HG03060 (cell line): ENCODE results near the gene ADAM33.

ENCODE experiments used
- ATAC-seq: cut with Tn5 transposase; IDR thresholded peaks from one replicate; pipeline ENCODE4 v1.9.1; 2021; ENCODE audit warnings: low read depth, moderate number of reproducible peaks; ENCODE audit not compliant: unreplicated experiment

Gene ADAM33

GRCh38 chr20:3707508-3707899 is 25.7 kb upstream of the ADAM33 start:
- no peak for ATAC-seq

DNA sequence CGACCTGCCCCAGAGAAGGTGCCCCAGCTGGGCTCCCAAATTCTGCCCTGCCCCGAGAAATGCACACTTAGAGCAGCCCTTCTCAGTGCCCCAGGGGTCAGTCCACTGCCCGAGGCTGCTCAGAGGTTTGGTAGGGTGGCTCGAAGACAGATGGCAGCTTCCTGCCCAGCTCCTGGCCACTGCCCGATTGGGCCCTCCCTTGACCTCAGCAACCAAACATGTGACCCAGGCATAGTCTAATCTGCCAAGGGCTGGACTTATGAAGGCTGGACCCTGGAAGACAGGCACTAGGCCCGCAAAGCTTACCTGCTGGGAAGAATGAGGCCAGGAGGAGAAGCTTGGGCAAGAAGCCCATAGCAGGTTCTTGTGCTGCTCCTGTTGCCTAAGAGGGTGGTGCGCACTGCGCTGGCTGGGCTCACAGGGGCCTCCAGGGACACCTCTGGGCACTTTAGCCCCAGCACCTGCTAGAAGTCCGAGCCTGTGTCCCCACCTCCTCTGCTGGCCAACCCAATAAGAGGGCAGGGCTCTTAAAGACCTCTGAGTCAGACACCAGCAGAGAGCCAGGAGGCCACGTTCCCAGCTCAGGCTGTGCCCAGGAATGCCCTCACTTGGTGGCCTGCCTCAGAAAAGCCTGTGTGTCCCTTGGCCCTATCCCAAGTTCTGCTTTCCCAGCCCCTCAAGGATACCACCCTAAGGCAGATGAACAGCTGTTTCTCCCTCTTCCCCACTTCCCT is 25.1 kb upstream of the ADAM33 start:
- ATAC-seq, result no peak

DNA sequence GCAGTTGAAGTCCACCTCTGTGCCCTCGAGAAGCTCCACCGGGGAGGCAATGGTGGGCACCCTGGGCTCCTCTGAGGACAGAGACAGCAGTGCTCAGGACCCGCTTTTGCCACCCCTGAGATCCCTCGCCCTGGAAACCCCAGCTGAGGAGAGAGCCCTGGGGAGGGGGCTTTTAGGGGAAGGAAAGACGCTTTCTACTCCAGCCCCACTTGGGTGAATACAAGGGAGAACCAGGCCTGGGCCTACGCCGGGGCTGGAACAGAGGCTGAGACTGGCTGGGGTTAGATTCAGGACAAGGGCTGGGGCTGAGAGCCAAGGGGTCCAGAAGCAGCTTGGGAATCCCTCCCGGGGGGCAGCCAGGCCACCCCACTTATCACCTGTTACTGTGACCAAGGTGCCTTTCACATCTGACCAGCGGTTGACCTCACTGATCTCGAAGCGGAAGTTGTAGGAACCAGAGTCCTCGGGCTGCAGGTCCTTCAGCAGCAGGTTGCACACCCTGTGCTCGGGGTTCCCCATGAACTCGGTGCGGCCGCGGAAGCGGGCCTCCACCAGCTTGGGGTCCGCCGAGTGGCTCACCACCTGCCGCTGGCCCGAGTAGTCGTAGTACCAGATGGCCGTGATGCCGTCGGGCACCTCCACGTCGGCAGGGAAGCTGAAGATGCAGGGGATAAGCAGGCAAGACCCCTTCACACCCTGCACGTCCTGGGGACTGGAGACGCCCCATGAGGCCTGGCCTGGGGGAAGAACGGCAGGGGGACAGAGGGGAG is 24.3 kb upstream of the ADAM33 start:
- ATAC-seq, result no peak

DNA sequence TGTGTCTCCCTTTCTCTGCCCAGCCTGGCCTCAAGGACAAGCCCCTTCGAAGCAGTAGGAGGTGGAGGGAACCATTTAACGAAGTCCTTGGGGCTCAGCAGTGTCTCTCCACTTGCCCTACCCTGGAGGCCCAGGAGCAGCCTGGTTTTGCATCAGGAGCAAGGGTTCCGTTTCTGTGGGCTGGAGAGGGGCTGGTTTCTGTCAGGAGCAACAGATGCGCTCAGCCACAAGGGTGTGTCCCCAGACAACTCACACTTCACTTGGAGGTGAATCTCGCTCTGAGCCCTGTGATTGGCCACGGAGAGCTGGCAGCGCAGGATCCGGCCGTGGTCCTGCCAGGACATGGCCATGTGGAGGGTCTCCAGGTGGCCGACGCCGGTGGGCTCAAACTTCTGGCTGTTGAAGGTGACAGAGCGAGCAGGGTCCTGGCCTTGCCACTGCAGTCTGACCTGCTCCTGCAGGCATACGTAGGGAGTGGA is 23.7 kb upstream of the ADAM33 start:
- no peak for ATAC-seq

DNA sequence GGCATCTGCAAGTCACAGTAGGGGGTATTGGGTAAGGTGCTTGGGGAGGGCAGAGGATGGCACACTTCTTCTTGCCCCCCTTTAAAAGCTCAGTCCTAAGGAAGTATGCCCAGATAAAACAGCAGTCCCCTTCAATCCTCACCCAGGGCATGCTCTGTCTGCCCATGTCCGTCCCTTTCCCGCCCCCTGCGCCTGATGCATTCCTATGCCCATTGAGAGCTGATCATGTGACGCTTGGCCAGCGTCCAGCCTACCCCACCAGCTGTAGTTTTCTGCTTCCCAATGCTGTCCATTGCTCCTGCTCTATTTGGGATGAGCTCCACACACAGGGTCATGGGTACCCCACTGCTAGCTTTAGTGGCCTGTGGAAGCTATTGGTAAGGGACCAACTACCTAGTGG is 22.3 kb upstream of the ADAM33 start:
- no peak for ATAC-seq

- no peak for ATAC-seq
Measured at GRCh38 chr20:3702611-3703391, 21.0 kb upstream of the ADAM33 start.

DNA sequence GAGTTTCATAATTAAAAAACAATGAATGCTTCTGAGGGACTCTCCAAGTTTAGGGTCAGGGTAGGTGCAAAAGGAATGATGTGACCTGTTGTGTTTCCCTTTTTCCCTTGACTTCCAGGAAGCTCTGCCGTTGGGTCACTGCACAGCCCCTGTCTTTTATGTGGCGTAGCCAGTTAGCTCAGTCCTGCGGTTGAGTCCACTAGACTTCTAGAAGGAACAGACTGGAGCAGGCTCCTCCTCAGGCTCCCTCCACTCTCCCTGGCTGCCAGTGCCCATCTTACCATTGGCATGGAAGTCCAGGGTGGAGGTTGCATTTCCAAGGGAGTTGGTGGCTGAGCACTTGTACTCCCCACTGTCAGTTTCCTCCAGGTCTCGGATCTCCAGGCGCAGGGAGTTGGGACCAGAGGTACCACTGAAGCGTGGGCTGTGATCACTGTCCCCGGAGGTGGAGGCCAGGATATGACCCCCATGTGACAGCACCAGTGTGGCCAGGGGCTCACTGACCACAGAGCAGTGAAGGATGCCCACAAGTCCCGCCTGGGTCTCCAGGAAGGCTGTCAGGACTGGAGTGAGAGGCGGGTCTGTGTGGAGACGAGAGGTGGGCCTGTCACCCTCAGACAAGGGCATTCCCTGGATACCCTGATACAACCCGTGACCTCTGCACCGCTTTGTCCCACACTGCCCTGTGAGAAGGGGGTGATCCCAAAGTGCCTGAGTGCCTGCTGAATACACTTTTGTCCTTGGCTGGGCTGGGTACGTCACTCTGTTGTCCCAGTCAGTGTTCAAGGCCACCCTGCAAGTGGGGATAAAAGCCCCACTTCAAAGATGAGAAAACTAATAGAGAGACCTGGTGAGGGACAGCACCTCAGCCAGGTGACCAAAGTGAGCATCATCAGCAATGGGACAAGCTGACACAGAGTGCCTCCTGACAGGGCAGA is 19.5 kb upstream of the ADAM33 start:
- no peak for ATAC-seq

DNA sequence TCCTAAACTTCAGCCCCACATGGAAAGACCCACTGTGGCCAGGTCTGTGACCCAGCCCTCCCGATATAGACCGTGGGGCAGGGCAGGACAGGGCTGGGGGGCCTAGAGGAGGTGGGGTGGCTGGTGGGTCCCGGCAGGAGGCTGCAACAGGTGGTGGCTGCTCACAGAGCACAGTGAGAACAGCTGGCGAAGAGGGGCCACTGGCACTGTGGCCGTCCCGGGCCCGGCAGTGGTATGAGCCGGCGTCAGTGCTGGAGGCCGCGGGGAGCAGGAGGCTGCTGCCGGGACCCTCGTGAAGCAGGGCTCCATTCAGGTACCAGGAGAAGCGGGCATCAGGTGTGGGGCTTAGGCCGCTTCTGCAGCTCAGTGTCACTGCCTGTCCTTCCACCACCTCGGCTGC is 17.2 kb upstream of the ADAM33 start:
- ATAC-seq, result no peak

GRCh38 chr20:3698591-3699001 is 16.8 kb upstream of the ADAM33 start:
- no peak for ATAC-seq

- ATAC-seq, result no peak
Measured at GRCh38 chr20:3697588-3698305, 15.9 kb upstream of the ADAM33 start.

- no peak for ATAC-seq
Measured at GRCh38 chr20:3696745-3697587, 15.2 kb upstream of the ADAM33 start.

GRCh38 chr20:3696200-3696599 is 14.4 kb upstream of the ADAM33 start:
- ATAC-seq, result no peak

DNA sequence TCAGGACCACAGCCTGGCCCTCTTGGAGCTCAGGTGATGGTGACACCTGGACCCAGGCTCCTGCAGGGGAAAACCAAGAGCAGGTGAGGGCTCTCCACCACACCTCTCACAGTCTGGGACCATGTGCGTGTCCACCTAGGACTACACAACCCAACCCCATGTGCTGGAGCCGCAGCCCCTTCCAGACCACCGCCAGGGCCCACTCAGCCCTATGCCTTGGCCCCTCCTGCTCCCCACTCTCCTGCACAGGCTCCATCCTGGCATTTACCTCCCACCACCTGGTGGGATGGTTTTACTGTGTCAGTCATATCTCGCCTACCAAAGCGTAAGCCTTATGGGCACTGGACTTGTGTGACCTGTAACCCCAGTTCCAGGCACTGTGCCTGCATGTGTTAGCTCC is 13.1 kb upstream of the ADAM33 start:
- no peak for ATAC-seq

GRCh38 chr20:3693376-3693775 is 11.6 kb upstream of the ADAM33 start:
- no peak for ATAC-seq

DNA sequence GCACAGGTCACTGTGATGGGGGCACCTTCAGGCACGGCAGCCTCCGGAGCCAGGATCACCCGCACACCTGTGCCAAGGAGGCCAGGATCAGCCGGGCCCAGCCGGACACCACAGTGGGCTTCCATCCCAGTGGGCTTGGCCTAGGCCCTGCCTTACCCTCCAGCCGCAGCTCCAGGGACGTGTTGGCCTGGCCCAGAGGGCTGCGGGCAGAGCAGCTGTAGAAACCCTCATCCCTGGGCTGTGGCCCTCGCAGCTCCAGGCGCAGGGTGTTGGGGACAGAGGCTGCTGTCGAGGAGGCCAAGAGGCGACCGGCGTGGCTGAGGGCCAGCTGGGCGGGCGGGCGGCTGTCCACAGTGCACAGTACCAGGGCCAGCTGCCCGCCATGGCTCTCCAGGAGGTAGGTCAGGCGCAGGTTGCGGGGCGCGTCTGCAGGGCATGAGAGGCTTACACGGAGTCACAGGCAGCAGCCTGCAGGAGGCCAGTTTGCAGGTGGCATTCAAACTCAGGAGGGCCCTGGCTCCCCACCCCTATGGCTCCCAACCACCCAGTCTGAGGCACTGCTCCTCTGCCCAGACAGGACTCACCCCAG is 11.0 kb upstream of the ADAM33 start:
- no peak for ATAC-seq

- no peak for ATAC-seq
Measured at GRCh38 chr20:3691897-3692296, 10.1 kb upstream of the ADAM33 start.

GRCh38 chr20:3691306-3691705 is 9.5 kb upstream of the ADAM33 start:
- no peak for ATAC-seq

GRCh38 chr20:3690413-3690812 is 8.6 kb upstream of the ADAM33 start:
- no peak for ATAC-seq
